Measurements from ENCODE around the gene NASP.

Gene NASP

GRCh38 chr1:45543581-45544417 is 40.0 kb upstream of the NASP start:
- H3K4me3 ChIP-seq (ENCODE audit: control insufficient read depth, low read depth, low read length), result no peak overlapping the region
- no peak for TF ChIP-seq CTCF (IDR thresholded peaks at IDR 0.05; ENCODE audit: control insufficient read depth, insufficient read depth, low read depth, low read length, missing control alignments)
- no peak for DNase-seq (ENCODE audit: low read depth)

- H3K4me3 ChIP-seq (ENCODE audit: control insufficient read depth, low read depth, low read length), result no peak overlapping the region
- no peak for DNase-seq (ENCODE audit: low read depth)
- TF ChIP-seq CTCF (IDR thresholded peaks at IDR 0.05; ENCODE audit: control insufficient read depth, insufficient read depth, low read depth, low read length, missing control alignments), result no peak
Measured at GRCh38 chr1:45544530-45544929, 39.3 kb upstream of the NASP start.

- DNase-seq (ENCODE audit: low read depth), result no peak
- no peak for TF ChIP-seq CTCF (IDR thresholded peaks at IDR 0.05; ENCODE audit: control insufficient read depth, insufficient read depth, low read depth, low read length, missing control alignments)
- H3K4me3 ChIP-seq (ENCODE audit: control insufficient read depth, low read depth, low read length), result no peak overlapping the region
Measured at GRCh38 chr1:45545019-45545493, 38.8 kb upstream of the NASP start.

GRCh38 chr1:45545553-45546310 is 38.1 kb upstream of the NASP start:
- no peak for TF ChIP-seq CTCF (IDR thresholded peaks at IDR 0.05; ENCODE audit: control insufficient read depth, insufficient read depth, low read depth, low read length, missing control alignments)
- no peak overlapping the region for H3K4me3 ChIP-seq (ENCODE audit: control insufficient read depth, low read depth, low read length)
- no peak for DNase-seq (ENCODE audit: low read depth)

- peak; percentile 23 for DNase-seq (ENCODE audit: low read depth)
- H3K4me3 ChIP-seq (ENCODE audit: control insufficient read depth, low read depth, low read length), result peak within 1 kb of the TSS; percentile 84
- no peak for TF ChIP-seq CTCF (IDR thresholded peaks at IDR 0.05; ENCODE audit: control insufficient read depth, insufficient read depth, low read depth, low read length, missing control alignments)
Measured at GRCh38 chr1:45550401-45551351, 33.2 kb upstream of the NASP start, which contains the start of gene AKR1A1. AKR1A1 (plus strand) TSS chr1:45550826; CDS start chr1:45561795, 10,969 bp downstream.

GRCh38 chr1:45551684-45552083 is 32.2 kb upstream of the NASP start:
- TF ChIP-seq CTCF (IDR thresholded peaks at IDR 0.05; ENCODE audit: control insufficient read depth, insufficient read depth, low read depth, low read length, missing control alignments), result no peak
- DNase-seq (ENCODE audit: low read depth), result no peak
- H3K4me3 ChIP-seq (ENCODE audit: control insufficient read depth, low read depth, low read length), result peak overlapping the region; percentile 84

All from AG09309 (cell line).